Measurements from ENCODE around the gene NEK11. TPM values are rescaled to one million over a fixed set of nuclear protein-coding genes. Genes with fewer than 3 reads are reported as not detected.
A peak's percentile ranks its signal among the peaks of the same experiment; 100 is the strongest.

The NEK11 gene
- total RNA-seq, 2 donors from 2014 or later, result 1.8 to 10.3 TPM

DNA sequence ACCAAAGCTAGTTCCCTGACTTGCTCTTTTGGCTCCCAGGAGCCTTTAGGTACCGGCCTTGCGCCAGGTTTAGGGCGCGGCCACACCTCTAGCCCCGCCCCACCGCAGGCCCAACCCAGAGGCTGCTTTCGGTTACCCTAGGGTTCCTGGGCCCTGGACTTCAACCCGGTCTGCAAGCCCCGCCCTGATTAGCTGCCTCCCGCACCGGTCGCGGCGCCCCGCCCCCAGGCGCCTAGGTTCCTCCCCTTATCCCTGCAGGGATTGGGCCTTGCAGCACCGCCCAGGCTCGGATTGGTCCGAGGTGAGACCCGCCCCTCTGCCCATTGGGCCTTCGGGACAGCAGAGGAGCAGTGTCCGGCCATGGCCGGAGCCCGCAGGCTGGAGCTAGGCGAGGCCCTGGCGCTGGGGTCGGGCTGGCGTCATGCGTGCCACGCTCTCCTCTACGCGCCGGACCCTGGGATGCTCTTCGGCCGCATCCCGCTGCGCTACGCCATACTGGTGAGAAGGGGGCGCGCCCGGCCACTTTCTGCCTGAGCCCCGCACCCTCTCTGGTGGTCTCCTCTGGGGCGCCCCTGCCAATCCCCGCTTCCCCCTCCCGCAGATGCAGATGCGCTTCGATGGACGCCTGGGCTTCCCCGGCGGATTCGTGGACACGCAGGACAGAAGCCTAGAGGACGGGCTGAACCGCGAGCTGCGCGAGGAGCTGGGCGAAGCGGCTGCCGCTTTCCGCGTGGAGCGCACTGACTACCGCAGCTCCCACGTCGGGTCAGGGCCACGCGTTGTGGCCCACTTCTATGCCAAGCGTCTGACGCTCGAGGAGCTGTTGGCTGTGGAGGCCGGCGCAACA lies 355.0 kb downstream of the NEK11 start, which contains the start of gene NUDT16:
NUDT16 (plus strand) TSS at position 330 of the 847 bp plus-strand sequence; CDS start at position 361, 31 bp downstream.
- ATAC-seq (ENCODE audit: insufficient number of reproducible peaks, low FRiP score, low read depth), result peak; percentile 93
- peak within 1 kb of the TSS; percentile 93 to 94 for H3K27ac ChIP-seq
- H3K4me3 ChIP-seq, result peak within 1 kb of the TSS; percentile 99
- H3K9me3 ChIP-seq, result no peaks in the 10 kb centered on the region
- TF ChIP-seq, protein P1, sequence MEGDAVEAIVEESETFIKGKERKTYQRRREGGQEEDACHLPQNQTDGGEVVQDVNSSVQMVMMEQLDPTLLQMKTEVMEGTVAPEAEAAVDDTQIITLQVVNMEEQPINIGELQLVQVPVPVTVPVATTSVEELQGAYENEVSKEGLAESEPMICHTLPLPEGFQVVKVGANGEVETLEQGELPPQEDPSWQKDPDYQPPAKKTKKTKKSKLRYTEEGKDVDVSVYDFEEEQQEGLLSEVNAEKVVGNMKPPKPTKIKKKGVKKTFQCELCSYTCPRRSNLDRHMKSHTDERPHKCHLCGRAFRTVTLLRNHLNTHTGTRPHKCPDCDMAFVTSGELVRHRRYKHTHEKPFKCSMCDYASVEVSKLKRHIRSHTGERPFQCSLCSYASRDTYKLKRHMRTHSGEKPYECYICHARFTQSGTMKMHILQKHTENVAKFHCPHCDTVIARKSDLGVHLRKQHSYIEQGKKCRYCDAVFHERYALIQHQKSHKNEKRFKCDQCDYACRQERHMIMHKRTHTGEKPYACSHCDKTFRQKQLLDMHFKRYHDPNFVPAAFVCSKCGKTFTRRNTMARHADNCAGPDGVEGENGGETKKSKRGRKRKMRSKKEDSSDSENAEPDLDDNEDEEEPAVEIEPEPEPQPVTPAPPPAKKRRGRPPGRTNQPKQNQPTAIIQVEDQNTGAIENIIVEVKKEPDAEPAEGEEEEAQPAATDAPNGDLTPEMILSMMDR (IDR thresholded peaks at IDR 0.05), result no peak
- peak; percentile 98 for DNase-seq (ENCODE audit: low spot score)
- H3K27me3 ChIP-seq (replicated peaks; ENCODE audit: insufficient read depth), result no peaks in the 10 kb centered on the region
- H3K4me1 ChIP-seq (ENCODE audit: control insufficient read depth in 1 of 2, low read depth in 2 of 2), result peaks cover 18 to 27% of the 10 kb centered on the region in 2 donors
- H3K36me3 ChIP-seq, result peaks cover 6% of the 10 kb centered on the region

DNA sequence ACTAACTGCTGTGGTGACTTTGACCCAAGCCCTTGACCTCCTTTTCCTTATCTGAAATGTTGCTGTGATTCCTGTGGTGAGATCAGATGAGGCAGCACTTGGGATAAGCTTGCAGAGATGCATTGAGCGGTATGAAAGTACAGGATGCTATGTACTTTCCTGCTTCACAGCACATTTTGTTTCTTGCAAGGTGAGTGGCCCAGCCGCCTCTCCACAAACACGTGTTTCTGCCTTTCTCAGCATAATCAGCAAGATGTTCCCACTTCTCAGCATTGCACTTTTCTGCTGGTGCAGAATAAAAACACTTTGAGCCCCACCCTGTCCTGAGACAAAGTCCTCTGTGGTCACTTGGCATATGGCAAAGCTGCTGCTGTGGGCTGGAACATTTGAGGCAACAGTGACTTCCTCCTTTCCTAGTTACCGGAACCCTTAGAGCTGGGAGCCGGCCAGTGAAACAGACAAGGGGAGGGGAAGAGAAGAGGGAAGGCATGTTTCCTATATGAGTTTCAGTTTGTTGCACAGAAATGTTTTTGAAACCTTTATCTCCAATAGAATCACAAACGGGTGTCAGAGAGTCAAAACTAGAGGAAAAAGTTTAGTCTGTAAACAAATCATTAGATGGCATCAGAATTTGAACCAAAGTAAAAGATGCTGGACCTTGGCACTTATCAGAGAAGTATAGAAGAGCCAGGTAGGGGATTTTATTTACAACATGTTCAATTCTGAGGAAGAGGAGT lies 359.9 kb downstream of the NEK11 start:
- Histone ChIP-seq H3K4me3 (no peak overlapping the region), H3K4me1 (ENCODE audit: control insufficient read depth in 1 of 2, low read depth in 2 of 2) (peaks cover 7 to 31% of the 10 kb centered on the region in 2 donors), H3K27ac (peak overlapping the region in 1 of 2 donors; percentile 23), H3K36me3 (peaks cover 6% of the 10 kb centered on the region), H3K27me3 (replicated peaks; ENCODE audit: insufficient read depth) (no peaks in the 10 kb centered on the region), H3K9me3 (no peaks in the 10 kb centered on the region)
- TF ChIP-seq, protein P1 (IDR thresholded peaks at IDR 0.05), result no peak
- ATAC-seq (ENCODE audit: insufficient number of reproducible peaks, low FRiP score, low read depth), result peak; percentile 49
- DNase-seq (ENCODE audit: low spot score), result peak; percentile 13

DNA sequence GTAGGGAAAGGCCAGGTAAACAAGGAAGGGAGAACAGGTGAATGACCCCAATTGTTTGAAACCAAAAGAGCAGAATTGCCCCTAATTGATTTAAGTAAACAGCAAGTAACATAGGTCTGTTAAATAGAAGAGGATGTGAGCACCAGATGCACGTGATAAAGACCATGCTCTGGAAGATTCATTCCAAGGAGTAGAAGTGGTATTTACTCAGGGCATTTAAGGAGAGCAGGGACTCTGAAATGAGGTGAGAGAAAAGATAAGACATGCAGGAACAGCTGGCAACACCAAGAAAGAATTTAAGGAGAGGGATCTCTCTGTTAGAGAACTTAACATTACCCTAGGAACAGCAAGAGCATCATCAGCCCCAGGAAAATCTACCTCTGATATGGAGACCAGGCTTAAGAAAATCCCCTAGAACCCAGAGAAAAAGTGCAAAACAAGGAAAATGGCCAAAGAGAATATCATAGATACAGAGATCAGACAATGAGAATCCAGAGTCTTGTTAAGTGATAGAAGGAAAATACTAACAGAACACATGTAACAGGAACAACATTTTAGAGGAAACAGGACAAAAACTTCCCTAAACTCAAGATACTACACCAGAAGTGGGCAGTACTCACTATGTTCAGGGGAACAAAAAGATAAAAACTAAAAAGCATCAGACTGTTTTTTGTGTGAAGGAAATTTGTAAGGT lies 361.3 kb downstream of the NEK11 start:
- Histone ChIP-seq H3K9me3 (no peaks in the 10 kb centered on the region), H3K4me3 (no peak overlapping the region), H3K4me1 (ENCODE audit: control insufficient read depth in 1 of 2, low read depth in 2 of 2) (peaks cover 3 to 23% of the 10 kb centered on the region in 2 donors), H3K27ac (peak overlapping the region in 1 of 2 donors; percentile 23), H3K36me3 (peaks cover 6% of the 10 kb centered on the region), H3K27me3 (replicated peaks; ENCODE audit: insufficient read depth) (no peaks in the 10 kb centered on the region)
- no peak for ATAC-seq (ENCODE audit: insufficient number of reproducible peaks, low FRiP score, low read depth)
- no peak for DNase-seq (ENCODE audit: low spot score)
- TF ChIP-seq, protein P1 (IDR thresholded peaks at IDR 0.05), result no peak

DNA sequence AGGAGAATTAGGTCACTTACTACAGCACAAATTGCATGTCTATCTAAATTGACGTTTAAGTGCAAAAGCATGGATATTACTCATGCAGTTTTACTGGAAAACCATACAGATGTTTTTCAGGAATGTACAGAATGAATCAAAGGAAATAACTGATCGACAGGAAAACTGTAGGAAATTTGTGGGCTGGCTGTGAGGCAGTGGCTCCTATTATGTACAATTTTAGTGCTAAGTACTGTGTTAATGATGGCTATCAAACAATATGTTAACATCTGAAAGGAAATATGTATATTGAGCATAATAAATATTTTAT lies 361.8 kb downstream of the NEK11 start:
- TF ChIP-seq, protein P1 (IDR thresholded peaks at IDR 0.05), result no peak
- no peak for ATAC-seq (ENCODE audit: insufficient number of reproducible peaks, low FRiP score, low read depth)
- Histone ChIP-seq H3K36me3 (peaks cover 6% of the 10 kb centered on the region), H3K4me3 (no peak overlapping the region), H3K27ac (no peak overlapping the region), H3K27me3 (replicated peaks; ENCODE audit: insufficient read depth) (no peaks in the 10 kb centered on the region), H3K9me3 (no peaks in the 10 kb centered on the region), H3K4me1 (ENCODE audit: control insufficient read depth in 1 of 2, low read depth in 2 of 2) (peaks cover 3 to 18% of the 10 kb centered on the region in 2 donors)
- no peak for DNase-seq (ENCODE audit: low spot score)

DNA sequence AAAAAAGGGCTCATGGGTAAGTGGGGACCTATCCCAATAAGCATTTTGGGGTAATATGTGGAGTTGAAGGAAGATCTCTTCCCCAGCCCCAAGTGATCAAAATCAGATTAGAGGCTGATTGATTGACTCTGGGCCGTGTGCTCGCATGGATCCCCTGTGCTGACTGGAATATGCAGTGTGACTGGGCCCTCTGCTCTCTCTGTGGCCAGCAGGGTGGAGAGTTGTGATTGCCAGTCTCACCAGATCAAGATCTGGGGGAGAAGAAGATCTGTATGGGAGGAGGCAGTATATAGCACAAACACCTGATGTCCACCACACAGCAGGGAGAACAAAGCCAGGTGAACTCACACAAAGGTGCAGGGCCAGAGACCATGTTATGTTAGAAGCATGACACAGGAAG lies 363.7 kb downstream of the NEK11 start:
- Histone ChIP-seq H3K4me1 (ENCODE audit: control insufficient read depth in 1 of 2, low read depth in 2 of 2) (peaks cover 3 to 8% of the 10 kb centered on the region in 2 donors), H3K27ac (no peak overlapping the region), H3K9me3 (no peaks in the 10 kb centered on the region), H3K4me3 (no peak overlapping the region), H3K36me3 (peaks cover 5% of the 10 kb centered on the region), H3K27me3 (replicated peaks; ENCODE audit: insufficient read depth) (no peaks in the 10 kb centered on the region)
- DNase-seq (ENCODE audit: low spot score), result no peak
- TF ChIP-seq, protein P1 (IDR thresholded peaks at IDR 0.05), result no peak
- no peak for ATAC-seq (ENCODE audit: insufficient number of reproducible peaks, low FRiP score, low read depth)

All from thoracic aorta (tissue), 2 donors.